Panc1 (cell line): Measurements from ENCODE around the gene NT5M. TPM values are rescaled to one million over a fixed set of nuclear protein-coding genes. Genes with fewer than 3 reads are reported as not detected.

Experiments used
- ATAC-seq: fragments of 200-7000 bp; cut with Tn5 transposase; 2 replicates; pipeline ENCODE4 v1.9.1; 2020; ENCODE audit warnings: mild to moderate bottlenecking, moderate library complexity
- BruUV-seq: library from RNA; stranded (reverse); fragments of 400-500 nt; replicated peaks from 2 replicates; lab custom pipeline; 2021; lab: Mats Ljungman, UMichigan
- CTCF ChIA-PET: fragments of 300-600 bp; sonication (Branson Sonifier 250); formaldehyde crosslinking; loops from one replicate; lab custom pipeline; 2022; ENCODE audit warnings: antibody characterized with exemption; lab: Charles Lee
- POLR2A ChIA-PET: fragments of 300-600 bp; sonication (Branson Sonifier 250); formaldehyde crosslinking; loops from one replicate; lab custom pipeline; 2022; ENCODE audit warnings: antibody characterized with exemption; lab: Charles Lee
- DNase-seq: peaks from one replicate; pipeline ENCODE4 v3.0.0-alpha.2; 2010; ENCODE audit warnings: low read depth, low spot score
- H3K27ac ChIP-seq: 2 replicates; pipeline ENCODE4 v1.5.1; 2011; ENCODE audit warnings: mild to moderate bottlenecking, low read length, inconsistent platforms
- H3K27me3 ChIP-seq: fragments of 200-500 bp; sonication (Bioruptor generic); 2 replicates; pipeline ENCODE4 v1.6.0; 2014; ENCODE audit warnings: low read length, inconsistent platforms; ENCODE audit not compliant: control insufficient read depth, insufficient read depth
- H3K36me3 ChIP-seq: fragments of 200-500 bp; sonication (Bioruptor generic); 2 replicates; pipeline ENCODE4 v1.5.1; 2014; ENCODE audit warnings: inconsistent platforms, mild to moderate bottlenecking, low read length, moderate library complexity; ENCODE audit not compliant: control insufficient read depth, insufficient read depth
- H3K4me1 ChIP-seq: 2 replicates; pipeline ENCODE4 v1.5.1; 2011; ENCODE audit warnings: inconsistent platforms, mild to moderate bottlenecking, low read length, moderate library complexity; ENCODE audit not compliant: control insufficient read depth, insufficient read depth
- H3K4me3 ChIP-seq, 2 experiments: 2 replicates each; pipeline ENCODE4 v1.5.1; 2011 to 2012; ENCODE audit warnings: low read depth in 2 of 2, low read length in 2 of 2, mild to moderate bottlenecking in 2 of 2, inconsistent platforms in 1 of 2, moderate library complexity in 1 of 2
- H3K9me3 ChIP-seq: fragments of 200-500 bp; sonication (Bioruptor generic); 2 replicates; pipeline ENCODE4 v1.5.1; 2014; ENCODE audit warnings: low read depth, mild to moderate bottlenecking, inconsistent platforms, low read length, moderate library complexity; ENCODE audit not compliant: control insufficient read depth, insufficient read depth
- CTCF ChIP-seq: fragments of 450-650 bp; IDR thresholded peaks from 2 replicates; pipeline ENCODE4 v1.5.1; 2017; ENCODE audit warnings: mild to moderate bottlenecking
- POLR2AphosphoS5 ChIP-seq: IDR thresholded peaks from 2 replicates; pipeline ENCODE4 v1.6.1; 2012; ENCODE audit warnings: mild to moderate bottlenecking, low read depth, low read length, moderate library complexity
- SIN3A ChIP-seq: IDR thresholded peaks from 2 replicates; pipeline ENCODE4 v1.6.1; 2012; ENCODE audit warnings: low read depth, mild to moderate bottlenecking, low read length, moderate library complexity, borderline replicate concordance; ENCODE audit not compliant: insufficient read depth
- TCF7L2 ChIP-seq: IDR thresholded peaks from 2 replicates; pipeline ENCODE4 v1.6.1; 2011; ENCODE audit warnings: mild to moderate bottlenecking, low read depth, low read length, inconsistent platforms
- in situ Hi-C: cut with HindIII; loops from 2 replicates; pipeline ENCODE4 v1.10.0; 2016; ENCODE audit warnings: low sequenced_read_pairs, low pct_unique_long_range_greater_than_20kb
- intact Hi-C: fragments of 100-400 bp; cut with micrococcal nuclease; formaldehyde crosslinking; loops from one replicate; pipeline ENCODE4 v1.10.0; 2022; ENCODE audit not compliant: unreplicated experiment
- total RNA-seq: library from RNA; stranded (reverse); gene quantifications from one replicate; pipeline ENCODE4 v1.2.1, GENCODE V29; 2021; ENCODE audit not compliant: unreplicated experiment
- TF ChIP-seq, protein P1 (sequence below), 2 experiments: IDR thresholded peaks; 2 replicates each; pipeline ENCODE4 v1.6.1; 2011 to 2012; ENCODE audit warnings: low read depth in 2 of 2, control low read depth in 1 of 2, low read length in 1 of 2, mild to moderate bottlenecking in 1 of 2, moderate library complexity in 1 of 2; ENCODE audit not compliant: insufficient read depth in 1 of 2

The NT5M gene
- total RNA-seq, 1 experiment from 2014 or later, result 3.1 TPM

DNA sequence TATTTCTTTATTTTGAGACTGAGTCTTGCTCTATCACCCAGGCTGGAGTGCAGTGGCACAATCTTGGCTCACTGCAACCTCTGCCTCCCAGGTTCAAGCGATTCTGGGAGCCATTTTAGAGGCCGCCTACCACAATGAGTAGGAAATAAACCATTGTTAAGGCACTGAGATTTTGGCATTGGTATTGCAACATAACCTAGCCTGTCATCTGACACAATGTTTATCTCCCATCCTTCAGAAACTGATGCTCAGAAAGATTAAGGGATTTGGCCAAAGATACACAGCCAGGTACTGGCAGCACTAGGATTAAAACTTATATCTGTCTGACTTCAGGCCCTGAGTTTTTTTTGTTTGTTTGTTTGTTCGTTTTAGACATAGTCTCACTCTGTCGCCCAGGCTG is 14.1 kb upstream of the NT5M start:
- POLR2A ChIA-PET, result no interaction called here
- in situ Hi-C loops (no loop called here), intact Hi-C loops (no loop called here)
- BruUV-seq, result no TSS peak
- no peak overlapping the region for H3K27ac ChIP-seq
- H3K4me3 ChIP-seq, result no peak overlapping the region
- DNase-seq (no peak), ATAC-seq (no peak)
- H3K36me3 ChIP-seq, result no peaks in the 10 kb centered on the region
- TF ChIP-seq CTCF (no peak), TCF7L2 (no peak), SIN3A (no peak), POLR2AphosphoS5 (no peak)
- TF ChIP-seq, protein P1, sequence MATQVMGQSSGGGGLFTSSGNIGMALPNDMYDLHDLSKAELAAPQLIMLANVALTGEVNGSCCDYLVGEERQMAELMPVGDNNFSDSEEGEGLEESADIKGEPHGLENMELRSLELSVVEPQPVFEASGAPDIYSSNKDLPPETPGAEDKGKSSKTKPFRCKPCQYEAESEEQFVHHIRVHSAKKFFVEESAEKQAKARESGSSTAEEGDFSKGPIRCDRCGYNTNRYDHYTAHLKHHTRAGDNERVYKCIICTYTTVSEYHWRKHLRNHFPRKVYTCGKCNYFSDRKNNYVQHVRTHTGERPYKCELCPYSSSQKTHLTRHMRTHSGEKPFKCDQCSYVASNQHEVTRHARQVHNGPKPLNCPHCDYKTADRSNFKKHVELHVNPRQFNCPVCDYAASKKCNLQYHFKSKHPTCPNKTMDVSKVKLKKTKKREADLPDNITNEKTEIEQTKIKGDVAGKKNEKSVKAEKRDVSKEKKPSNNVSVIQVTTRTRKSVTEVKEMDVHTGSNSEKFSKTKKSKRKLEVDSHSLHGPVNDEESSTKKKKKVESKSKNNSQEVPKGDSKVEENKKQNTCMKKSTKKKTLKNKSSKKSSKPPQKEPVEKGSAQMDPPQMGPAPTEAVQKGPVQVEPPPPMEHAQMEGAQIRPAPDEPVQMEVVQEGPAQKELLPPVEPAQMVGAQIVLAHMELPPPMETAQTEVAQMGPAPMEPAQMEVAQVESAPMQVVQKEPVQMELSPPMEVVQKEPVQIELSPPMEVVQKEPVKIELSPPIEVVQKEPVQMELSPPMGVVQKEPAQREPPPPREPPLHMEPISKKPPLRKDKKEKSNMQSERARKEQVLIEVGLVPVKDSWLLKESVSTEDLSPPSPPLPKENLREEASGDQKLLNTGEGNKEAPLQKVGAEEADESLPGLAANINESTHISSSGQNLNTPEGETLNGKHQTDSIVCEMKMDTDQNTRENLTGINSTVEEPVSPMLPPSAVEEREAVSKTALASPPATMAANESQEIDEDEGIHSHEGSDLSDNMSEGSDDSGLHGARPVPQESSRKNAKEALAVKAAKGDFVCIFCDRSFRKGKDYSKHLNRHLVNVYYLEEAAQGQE (IDR thresholded peaks at IDR 0.05; ENCODE audit: insufficient read depth in 1 of 2, low read depth in 2 of 2, low read length in 1 of 2), result no peak
- CTCF ChIA-PET, result no interaction called here
- no peaks in the 10 kb centered on the region for H3K27me3 ChIP-seq
- H3K9me3 ChIP-seq, result no peaks in the 10 kb centered on the region
- no peaks in the 10 kb centered on the region for H3K4me1 ChIP-seq

- no peak overlapping the region for H3K27ac ChIP-seq
- ATAC-seq (no peak), DNase-seq (no peak)
- intact Hi-C loops, result no loop called here
- H3K36me3 ChIP-seq, result no peaks in the 10 kb centered on the region
- TF ChIP-seq SIN3A (no peak), POLR2AphosphoS5 (no peak), TCF7L2 (no peak), CTCF (no peak)
- TF ChIP-seq, protein P1 (IDR thresholded peaks at IDR 0.05; ENCODE audit: insufficient read depth in 1 of 2, low read depth in 2 of 2, low read length in 1 of 2), result no peak
- POLR2A ChIA-PET, result no interaction called here
- no peak overlapping the region for H3K4me3 ChIP-seq
- CTCF ChIA-PET, result no interaction called here
- no peaks in the 10 kb centered on the region for H3K4me1 ChIP-seq
- in situ Hi-C loops, result no loop called here
- no TSS peak for BruUV-seq
- H3K9me3 ChIP-seq, result no peaks in the 10 kb centered on the region
- H3K27me3 ChIP-seq, result no peaks in the 10 kb centered on the region
Observed at GRCh38 chr17:17289701-17290100, 13.5 kb upstream of the NT5M start.
